Lower lobe of right lung (tissue), 2 donors: Measurements from ENCODE around the gene PACSIN2. TPM values are rescaled to one million over a fixed set of nuclear protein-coding genes. Genes with fewer than 3 reads are reported as not detected.

Experiments used
- ATAC-seq, 2 donors: fragments of 200-7000 bp; cut with Tn5 transposase; one replicate each; pipeline ENCODE4 v1.9.1; 2020 to 2022; ENCODE audit warnings: mild to moderate bottlenecking in 2 of 2, moderate library complexity in 2 of 2
- DNase-seq: peaks from one replicate; pipeline ENCODE4 v3.0.0-alpha.2; 2020
- H3K27ac ChIP-seq: fragments of 200-600 bp; one replicate; pipeline ENCODE4 v1.8.0; 2022
- H3K27me3 ChIP-seq: fragments of 200-600 bp; one replicate; pipeline ENCODE4 v1.8.0; 2022; ENCODE audit warnings: low read depth
- H3K36me3 ChIP-seq: fragments of 200-600 bp; one replicate; pipeline ENCODE4 v1.8.0; 2022; ENCODE audit warnings: mild to moderate bottlenecking
- H3K4me1 ChIP-seq: fragments of 200-600 bp; one replicate; pipeline ENCODE4 v1.8.0; 2022
- H3K4me3 ChIP-seq: fragments of 200-600 bp; one replicate; pipeline ENCODE4 v1.8.0; 2022; ENCODE audit warnings: mild to moderate bottlenecking
- H3K9me3 ChIP-seq: fragments of 200-600 bp; one replicate; pipeline ENCODE4 v1.8.0; 2022
- intact Hi-C: fragments of 100-400 bp; cut with DNase I; formaldehyde crosslinking; loops from one replicate; pipeline ENCODE4 v1.11.0; 2022
- total RNA-seq: library from RNA; stranded (reverse); fragmentation: NEBNext Ultra II Directional; extraction: Animal tissue kit (Norgen Biotek cat#: 25700); gene quantifications from one replicate; pipeline ENCODE4 v1.2.1, GENCODE V29; 2021
- TF ChIP-seq, protein P1 (sequence below): fragments of 200-600 bp; IDR thresholded peaks from one replicate; pipeline ENCODE4 v1.8.0; 2022; ENCODE audit warnings: antibody characterized with exemption, mild to moderate bottlenecking
- donor health status: DM: no; HTN: yes; CAD: no; lungs with severe emphysema.

PACSIN2 gene
- total RNA-seq, 1 donor from 2014 or later: 104 TPM

DNA sequence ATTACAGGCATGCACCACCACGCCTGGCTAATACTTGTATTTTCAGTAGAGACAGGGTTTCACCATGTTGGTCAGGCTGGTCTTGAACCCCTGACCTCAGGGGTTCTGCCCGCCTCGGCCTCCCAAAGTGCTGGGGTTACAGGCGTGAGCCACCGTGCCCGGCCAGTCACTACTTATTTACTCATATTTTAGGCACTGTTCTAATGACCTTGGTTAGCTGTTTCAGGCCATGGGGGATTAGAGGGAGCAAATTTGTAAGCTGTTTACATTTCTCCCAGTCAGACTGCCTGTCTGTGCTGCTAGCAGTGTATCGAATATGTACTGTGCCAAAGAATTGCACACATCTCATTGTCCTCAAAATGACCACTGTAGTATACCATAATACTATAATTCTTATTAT is 32.7 kb upstream of the PACSIN2 start:
- Histone ChIP-seq H3K4me3 (no peak overlapping the region), H3K27ac (no peak overlapping the region), H3K4me1 (no peaks in the 10 kb centered on the region), H3K27me3 (no peaks in the 10 kb centered on the region), H3K36me3 (peaks cover 13% of the 10 kb centered on the region), H3K9me3 (no peaks in the 10 kb centered on the region)
- TF ChIP-seq, protein P1, sequence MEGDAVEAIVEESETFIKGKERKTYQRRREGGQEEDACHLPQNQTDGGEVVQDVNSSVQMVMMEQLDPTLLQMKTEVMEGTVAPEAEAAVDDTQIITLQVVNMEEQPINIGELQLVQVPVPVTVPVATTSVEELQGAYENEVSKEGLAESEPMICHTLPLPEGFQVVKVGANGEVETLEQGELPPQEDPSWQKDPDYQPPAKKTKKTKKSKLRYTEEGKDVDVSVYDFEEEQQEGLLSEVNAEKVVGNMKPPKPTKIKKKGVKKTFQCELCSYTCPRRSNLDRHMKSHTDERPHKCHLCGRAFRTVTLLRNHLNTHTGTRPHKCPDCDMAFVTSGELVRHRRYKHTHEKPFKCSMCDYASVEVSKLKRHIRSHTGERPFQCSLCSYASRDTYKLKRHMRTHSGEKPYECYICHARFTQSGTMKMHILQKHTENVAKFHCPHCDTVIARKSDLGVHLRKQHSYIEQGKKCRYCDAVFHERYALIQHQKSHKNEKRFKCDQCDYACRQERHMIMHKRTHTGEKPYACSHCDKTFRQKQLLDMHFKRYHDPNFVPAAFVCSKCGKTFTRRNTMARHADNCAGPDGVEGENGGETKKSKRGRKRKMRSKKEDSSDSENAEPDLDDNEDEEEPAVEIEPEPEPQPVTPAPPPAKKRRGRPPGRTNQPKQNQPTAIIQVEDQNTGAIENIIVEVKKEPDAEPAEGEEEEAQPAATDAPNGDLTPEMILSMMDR: no peak
- intact Hi-C loops: no loop called here
- no peak for DNase-seq
- ATAC-seq: no peak

DNA sequence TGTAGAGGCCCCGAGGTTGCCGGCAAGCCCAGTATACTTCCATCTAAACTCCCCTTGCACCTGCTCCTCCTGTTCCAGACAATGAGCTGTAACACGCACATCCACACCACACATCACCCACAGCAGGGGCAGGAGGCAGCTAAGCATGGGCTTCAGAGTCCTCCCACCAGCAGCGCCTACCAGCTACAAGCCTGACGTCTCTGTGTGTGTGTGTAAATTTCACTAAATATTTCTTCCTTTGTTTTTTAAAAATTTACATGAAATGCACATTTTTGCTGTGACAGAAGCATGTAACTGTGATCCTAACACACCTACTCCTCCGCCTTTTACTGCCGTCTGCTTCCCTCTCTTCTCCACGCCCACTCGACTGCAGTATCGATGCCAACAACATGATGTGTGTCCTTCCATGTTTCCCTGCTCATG is 29.4 kb upstream of the PACSIN2 start:
- Histone ChIP-seq H3K36me3 (peaks cover 6% of the 10 kb centered on the region), H3K4me1 (no peaks in the 10 kb centered on the region), H3K27ac (no peak overlapping the region), H3K4me3 (no peak overlapping the region), H3K9me3 (no peaks in the 10 kb centered on the region), H3K27me3 (no peaks in the 10 kb centered on the region)
- TF ChIP-seq, protein P1: no peak
- intact Hi-C loops: no loop called here
- no peak for DNase-seq
- no peak for ATAC-seq

DNA sequence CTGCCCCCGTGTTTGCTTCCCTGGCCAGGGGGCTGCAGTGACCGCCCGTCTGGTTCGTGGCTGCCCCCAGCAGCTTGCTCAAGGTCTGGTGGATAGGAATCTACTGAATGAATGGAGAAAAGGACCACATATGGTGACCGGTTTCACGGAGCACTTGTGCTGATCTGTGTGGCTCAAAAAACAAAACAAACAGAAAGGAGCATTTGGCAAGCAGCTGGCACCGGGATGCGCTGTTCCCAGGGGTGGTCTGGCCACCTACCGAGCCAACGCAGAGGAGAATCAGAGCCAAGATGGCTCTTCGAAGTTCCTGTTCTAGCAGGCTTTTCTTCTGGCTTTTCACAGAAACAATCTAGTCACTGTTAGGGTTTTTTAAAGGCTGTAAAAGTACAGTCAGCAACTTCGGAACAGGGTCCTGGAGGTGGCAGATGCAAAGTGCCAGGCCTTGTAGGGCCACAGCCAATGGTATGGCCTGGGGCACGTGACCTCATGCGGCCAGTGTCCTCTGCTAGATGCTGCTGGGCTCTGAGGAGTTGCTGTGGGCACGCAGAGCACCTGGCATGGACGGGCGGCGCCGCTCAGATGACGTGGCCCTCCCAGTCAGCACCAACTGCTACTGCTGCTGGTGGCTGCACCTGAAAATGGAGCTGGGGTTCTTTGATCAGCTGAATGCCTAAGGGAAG is 27.3 kb upstream of the PACSIN2 start:
- intact Hi-C loops: no loop called here
- Histone ChIP-seq H3K9me3 (no peaks in the 10 kb centered on the region), H3K4me3 (no peak overlapping the region), H3K4me1 (no peaks in the 10 kb centered on the region), H3K27me3 (no peaks in the 10 kb centered on the region), H3K27ac (no peak overlapping the region), H3K36me3 (peaks cover 6% of the 10 kb centered on the region)
- no peak for DNase-seq
- ATAC-seq: no peak
- TF ChIP-seq, protein P1: no peak

DNA sequence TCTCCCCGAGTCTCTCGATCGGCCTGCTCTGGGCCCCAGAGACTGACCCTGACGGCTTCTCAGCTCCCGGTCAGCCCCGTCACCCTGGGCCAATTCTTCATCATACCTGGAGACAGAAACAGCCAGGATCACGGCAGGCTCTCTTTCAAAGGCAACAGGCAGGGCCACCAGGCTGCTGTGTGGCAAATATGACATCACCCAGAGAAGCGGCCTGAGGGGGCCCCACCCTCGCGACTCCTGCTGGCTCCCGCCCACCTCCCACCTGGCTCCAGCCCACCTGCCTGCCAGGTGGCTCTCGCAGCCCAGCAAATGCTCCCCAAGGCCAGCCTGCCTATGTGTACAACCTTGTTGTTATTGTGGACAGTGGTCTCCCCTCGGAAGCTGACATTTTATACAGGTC is 24.9 kb upstream of the PACSIN2 start:
- Histone ChIP-seq H3K27me3 (no peaks in the 10 kb centered on the region), H3K36me3 (no peaks in the 10 kb centered on the region), H3K9me3 (no peaks in the 10 kb centered on the region), H3K4me1 (no peaks in the 10 kb centered on the region), H3K4me3 (no peak overlapping the region), H3K27ac (no peak overlapping the region)
- ATAC-seq (no peak), DNase-seq (no peak)
- TF ChIP-seq, protein P1: no peak
- intact Hi-C loops: no loop called here

DNA sequence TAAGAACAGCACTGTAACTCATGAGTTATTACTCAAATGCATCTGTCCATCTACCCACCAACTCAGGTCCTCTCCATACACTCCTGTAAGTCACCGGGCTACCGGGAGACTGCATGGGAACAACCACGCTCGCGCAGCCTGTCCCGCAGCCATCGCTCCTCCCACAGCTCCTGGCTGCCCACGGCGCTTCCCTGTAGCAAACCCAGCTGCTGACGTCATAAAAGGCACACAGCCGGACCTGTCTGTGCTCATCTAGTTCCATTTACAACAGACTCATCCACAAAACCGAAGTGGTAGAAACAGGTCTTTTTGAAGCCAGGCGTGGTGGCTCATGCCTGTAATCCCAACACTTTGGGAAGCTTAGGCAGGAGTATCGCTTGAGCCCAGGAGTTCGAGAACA is 23.4 kb upstream of the PACSIN2 start:
- no peak overlapping the region for H3K4me3 ChIP-seq
- DNase-seq: no peak
- H3K27ac ChIP-seq: no peak overlapping the region
- no peaks in the 10 kb centered on the region for H3K36me3 ChIP-seq
- no peaks in the 10 kb centered on the region for H3K4me1 ChIP-seq
- ATAC-seq: no peak
- no peaks in the 10 kb centered on the region for H3K9me3 ChIP-seq
- TF ChIP-seq, protein P1: no peak
- H3K27me3 ChIP-seq: no peaks in the 10 kb centered on the region
- intact Hi-C loops: no loop called here
